ENCODE data around the gene TRIM33.
A peak's percentile ranks its signal among the peaks of the same experiment; 100 is the strongest.

TRIM33 gene

DNA sequence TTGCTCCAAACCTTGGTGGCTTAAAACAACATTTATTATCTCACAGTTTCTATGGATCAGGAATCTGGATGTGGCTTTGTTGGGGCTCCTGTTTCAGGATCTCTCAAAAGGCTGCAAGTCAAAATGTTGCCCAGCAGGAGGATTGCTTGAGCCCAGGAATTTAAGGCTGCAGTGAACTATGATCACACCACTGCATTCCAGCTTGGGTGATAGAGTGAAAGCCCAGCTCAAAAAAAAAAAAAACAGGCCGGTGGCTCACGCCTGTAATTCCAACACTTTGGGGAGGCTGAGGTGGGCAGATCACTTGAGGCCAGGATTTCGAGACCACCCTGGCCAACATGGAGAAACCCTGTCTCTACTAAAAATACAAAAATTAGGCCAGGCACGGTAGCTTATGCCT lies 40.4 kb upstream of the TRIM33 start:
- TF ChIP-seq, protein P1, sequence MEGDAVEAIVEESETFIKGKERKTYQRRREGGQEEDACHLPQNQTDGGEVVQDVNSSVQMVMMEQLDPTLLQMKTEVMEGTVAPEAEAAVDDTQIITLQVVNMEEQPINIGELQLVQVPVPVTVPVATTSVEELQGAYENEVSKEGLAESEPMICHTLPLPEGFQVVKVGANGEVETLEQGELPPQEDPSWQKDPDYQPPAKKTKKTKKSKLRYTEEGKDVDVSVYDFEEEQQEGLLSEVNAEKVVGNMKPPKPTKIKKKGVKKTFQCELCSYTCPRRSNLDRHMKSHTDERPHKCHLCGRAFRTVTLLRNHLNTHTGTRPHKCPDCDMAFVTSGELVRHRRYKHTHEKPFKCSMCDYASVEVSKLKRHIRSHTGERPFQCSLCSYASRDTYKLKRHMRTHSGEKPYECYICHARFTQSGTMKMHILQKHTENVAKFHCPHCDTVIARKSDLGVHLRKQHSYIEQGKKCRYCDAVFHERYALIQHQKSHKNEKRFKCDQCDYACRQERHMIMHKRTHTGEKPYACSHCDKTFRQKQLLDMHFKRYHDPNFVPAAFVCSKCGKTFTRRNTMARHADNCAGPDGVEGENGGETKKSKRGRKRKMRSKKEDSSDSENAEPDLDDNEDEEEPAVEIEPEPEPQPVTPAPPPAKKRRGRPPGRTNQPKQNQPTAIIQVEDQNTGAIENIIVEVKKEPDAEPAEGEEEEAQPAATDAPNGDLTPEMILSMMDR (IDR thresholded peaks at IDR 0.05) = no peak

DNA sequence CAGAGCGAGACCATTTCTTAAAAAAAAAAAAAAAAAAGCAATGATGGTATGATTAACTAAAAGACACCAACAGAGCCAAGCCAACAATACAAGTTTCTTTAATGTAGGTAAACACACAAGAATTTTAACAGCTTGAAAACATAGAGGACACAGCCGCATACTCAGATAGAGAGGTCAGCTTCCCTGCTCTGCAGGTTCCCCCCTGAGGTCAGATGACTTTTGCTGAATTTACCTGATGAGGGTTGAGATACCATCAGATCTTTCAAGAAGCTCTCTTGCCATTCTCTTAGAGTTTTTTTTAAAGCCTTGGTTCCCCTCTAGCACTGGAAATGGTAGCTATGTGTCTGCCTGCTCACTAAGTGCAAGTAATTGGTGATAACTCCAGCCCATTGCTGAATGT lies 39.3 kb upstream of the TRIM33 start:
- Histone ChIP-seq H3K27me3 (no peaks in the 10 kb centered on the region), H3K9me3 (no peaks in the 10 kb centered on the region), H3K36me3 (no peaks in the 10 kb centered on the region), H3K4me1 (ENCODE audit: control insufficient read depth in 1 of 2, insufficient read depth in 1 of 2, low read depth in 1 of 2, low read length in 1 of 2) (peaks cover 15 to 21% of the 10 kb centered on the region in 2 experiments), H3K27ac (no peak overlapping the region), H3K4me3 (ENCODE audit: low read depth in 1 of 2, low read length in 1 of 2) (no peak overlapping the region)
- TF ChIP-seq, protein P1 (IDR thresholded peaks at IDR 0.05) = no peak

More for the DNA sequence above, 40.4 kb upstream of the TRIM33 start:
- H3K36me3 ChIP-seq = no peaks in the 10 kb centered on the region
- H3K27ac ChIP-seq = no peak overlapping the region
- no peak overlapping the region for H3K4me3 ChIP-seq (ENCODE audit: low read depth in 1 of 2, low read length in 1 of 2)
- H3K27me3 ChIP-seq = no peaks in the 10 kb centered on the region
- no peaks in the 10 kb centered on the region for H3K9me3 ChIP-seq
- H3K4me1 ChIP-seq (ENCODE audit: control insufficient read depth in 1 of 2, insufficient read depth in 1 of 2, low read depth in 1 of 2, low read length in 1 of 2) = peaks cover 15 to 21% of the 10 kb centered on the region in 2 experiments

DNA sequence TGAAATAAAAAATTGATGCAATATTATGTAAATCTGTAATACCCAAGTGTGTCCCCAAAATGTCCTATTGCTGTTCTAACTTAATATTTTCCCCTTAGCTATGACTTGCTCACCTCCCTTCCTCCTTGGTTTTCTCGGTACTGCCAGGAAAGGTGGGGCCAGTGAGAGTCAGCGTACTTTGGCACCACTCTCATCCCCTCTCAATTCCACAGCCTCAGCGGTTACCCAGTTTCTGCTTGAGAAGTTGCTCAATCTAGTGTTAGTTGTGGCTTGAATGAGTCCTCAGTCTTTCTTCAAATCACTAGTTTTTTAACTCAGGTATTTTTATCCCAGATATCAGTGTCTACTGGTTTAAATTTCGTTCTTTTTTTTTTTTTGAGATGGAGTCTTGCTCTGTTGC lies 38.1 kb upstream of the TRIM33 start:
- TF ChIP-seq, protein P1 (IDR thresholded peaks at IDR 0.05) = no peak
- no peaks in the 10 kb centered on the region for H3K36me3 ChIP-seq
- no peaks in the 10 kb centered on the region for H3K9me3 ChIP-seq
- H3K27ac ChIP-seq = peak overlapping the region; percentile 65
- no peaks in the 10 kb centered on the region for H3K27me3 ChIP-seq
- H3K4me1 ChIP-seq (ENCODE audit: control insufficient read depth in 1 of 2, insufficient read depth in 1 of 2, low read depth in 1 of 2, low read length in 1 of 2) = peaks cover 15 to 21% of the 10 kb centered on the region in 2 experiments
- H3K4me3 ChIP-seq (ENCODE audit: low read depth in 1 of 2, low read length in 1 of 2) = no peak overlapping the region

DNA sequence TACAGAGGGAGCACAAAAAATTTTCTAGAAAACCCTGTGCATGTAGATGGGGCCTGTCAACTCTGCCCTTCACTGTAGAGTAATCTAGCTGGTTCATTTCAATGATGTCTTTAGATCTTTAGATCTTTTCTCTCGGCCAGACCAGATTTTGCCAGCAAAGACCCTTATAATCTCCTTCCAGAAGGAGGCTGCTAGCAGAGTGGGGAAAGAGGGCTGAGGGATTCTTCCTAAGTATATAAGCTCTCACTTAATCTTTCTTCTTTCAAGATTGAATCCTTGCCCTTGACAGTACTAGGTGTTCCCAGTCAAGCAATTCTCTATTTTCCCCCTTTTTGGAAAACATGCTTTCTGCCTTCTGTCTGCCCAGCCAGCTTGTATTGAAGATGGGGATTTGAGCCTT lies 36.1 kb upstream of the TRIM33 start:
- TF ChIP-seq, protein P1 (IDR thresholded peaks at IDR 0.05) = no peak
- H3K4me1 ChIP-seq (ENCODE audit: control insufficient read depth in 1 of 2, insufficient read depth in 1 of 2, low read depth in 1 of 2, low read length in 1 of 2) = peaks cover 15 to 21% of the 10 kb centered on the region in 2 experiments
- no peaks in the 10 kb centered on the region for H3K9me3 ChIP-seq
- peaks cover 6% of the 10 kb centered on the region for H3K27me3 ChIP-seq
- no peak overlapping the region for H3K4me3 ChIP-seq (ENCODE audit: low read depth in 1 of 2, low read length in 1 of 2)
- no peaks in the 10 kb centered on the region for H3K36me3 ChIP-seq
- no peak overlapping the region for H3K27ac ChIP-seq

DNA sequence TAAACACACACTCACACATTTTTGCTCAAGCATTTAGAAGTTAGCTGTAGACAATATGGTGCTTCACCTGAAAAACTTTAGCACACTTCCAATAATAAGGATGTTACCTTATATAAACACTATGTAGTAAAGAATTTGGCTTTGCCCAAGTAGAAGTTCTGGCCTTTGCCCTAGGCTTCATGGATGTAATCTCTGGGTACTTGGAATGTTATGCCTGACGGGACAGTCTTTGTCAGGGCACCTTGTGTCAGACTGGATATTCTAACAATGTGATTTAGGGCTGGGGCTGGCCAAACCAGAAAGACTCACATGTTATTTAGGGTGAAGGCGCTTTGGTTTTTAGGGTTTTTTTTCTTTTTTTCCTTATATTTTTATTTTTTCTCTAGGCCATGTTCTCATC lies 34.8 kb upstream of the TRIM33 start:
- H3K9me3 ChIP-seq = no peaks in the 10 kb centered on the region
- peaks cover 6% of the 10 kb centered on the region for H3K27me3 ChIP-seq
- H3K36me3 ChIP-seq = no peaks in the 10 kb centered on the region
- H3K4me1 ChIP-seq (ENCODE audit: control insufficient read depth in 1 of 2, insufficient read depth in 1 of 2, low read depth in 1 of 2, low read length in 1 of 2) = peaks cover 15 to 21% of the 10 kb centered on the region in 2 experiments
- no peak overlapping the region for H3K27ac ChIP-seq
- TF ChIP-seq, protein P1 (IDR thresholded peaks at IDR 0.05) = no peak
- no peak overlapping the region for H3K4me3 ChIP-seq (ENCODE audit: low read depth in 1 of 2, low read length in 1 of 2)

DNA sequence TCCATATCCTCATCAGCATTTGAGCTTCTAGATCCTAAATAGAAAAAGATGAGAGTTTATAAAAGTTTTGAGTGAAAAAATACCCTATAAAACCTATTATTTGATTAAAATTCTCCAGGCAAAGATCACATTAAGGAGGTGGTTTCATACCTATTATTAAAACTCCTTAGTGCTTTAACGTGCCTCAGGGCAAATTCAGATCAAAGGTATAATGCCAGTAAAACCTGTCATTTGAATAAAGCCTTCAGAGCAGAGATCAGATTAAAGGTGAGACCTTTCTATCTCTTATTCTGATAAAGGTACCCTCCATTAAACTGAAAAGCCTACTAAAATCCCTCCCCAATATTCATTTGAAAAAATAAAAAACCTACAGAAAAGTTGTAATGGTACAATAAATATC lies 34.3 kb upstream of the TRIM33 start:
- TF ChIP-seq, protein P1 (IDR thresholded peaks at IDR 0.05) = no peak
- peaks cover 15 to 21% of the 10 kb centered on the region in 2 experiments for H3K4me1 ChIP-seq (ENCODE audit: control insufficient read depth in 1 of 2, insufficient read depth in 1 of 2, low read depth in 1 of 2, low read length in 1 of 2)
- H3K4me3 ChIP-seq (ENCODE audit: low read depth in 1 of 2, low read length in 1 of 2) = no peak overlapping the region
- H3K27me3 ChIP-seq = peaks cover 6% of the 10 kb centered on the region
- no peak overlapping the region for H3K27ac ChIP-seq
- H3K36me3 ChIP-seq = no peaks in the 10 kb centered on the region
- no peaks in the 10 kb centered on the region for H3K9me3 ChIP-seq

Measured in neutrophil (primary cell).